DND-41 (cell line): ENCODE measurements around the gene DNAH1.
"Not testable (repeated sequence)": the region's sequence is repeated elsewhere in the genome, so short reads cannot be mapped to it uniquely, and the experiment has no call there.

Experiments
- ATAC-seq: fragments of 200-7000 bp; cut with Tn5 transposase; 3 replicates; pipeline ENCODE4 v1.9.1; 2021; ENCODE audit warnings: low read depth; ENCODE audit not compliant: insufficient read depth
- DNase-seq: peaks from one replicate; pipeline ENCODE4 v3.0.0-alpha.2; 2020
- H2AFZ ChIP-seq: 2 replicates; pipeline ENCODE4 v1.6.0; 2012; ENCODE audit warnings: low read depth, low read length
- H3K27ac ChIP-seq: 2 replicates; pipeline ENCODE4 v1.5.1; 2012; ENCODE audit warnings: low read length, inconsistent platforms
- H3K27me3 ChIP-seq: fragments of 200-600 bp; sonication (generic); 2 replicates; pipeline ENCODE4 v1.6.0; 2012; ENCODE audit warnings: low read length, mild to moderate bottlenecking, inconsistent platforms; ENCODE audit not compliant: insufficient read depth, poor library complexity
- H3K36me3 ChIP-seq: 2 replicates; pipeline ENCODE4 v1.5.1; 2012; ENCODE audit warnings: low read length, inconsistent platforms; ENCODE audit not compliant: insufficient read depth
- H3K4me1 ChIP-seq: 2 replicates; pipeline ENCODE4 v1.5.1; 2012; ENCODE audit warnings: mild to moderate bottlenecking, low read length; ENCODE audit not compliant: insufficient read depth
- H3K4me2 ChIP-seq: 2 replicates; pipeline ENCODE4 v1.6.0; 2012; ENCODE audit warnings: mild to moderate bottlenecking, moderate library complexity, low read length, inconsistent platforms; ENCODE audit not compliant: insufficient read depth
- H3K4me3 ChIP-seq, 2 experiments: fragments of 200-600 bp in 1 of 2; shearing (Covaris generic) in 1 of 2; 2 replicates each; pipeline ENCODE4 v1.5.1; 2012 to 2016; ENCODE audit warnings: inconsistent platforms in 2 of 2, low read length in 2 of 2, mild to moderate bottlenecking in 2 of 2, low read depth in 1 of 2, moderate library complexity in 1 of 2
- H3K79me2 ChIP-seq: 2 replicates; pipeline ENCODE4 v1.6.0; 2012; ENCODE audit warnings: low read length, inconsistent platforms; ENCODE audit not compliant: insufficient read depth
- H3K9ac ChIP-seq: 2 replicates; pipeline ENCODE4 v1.6.0; 2012; ENCODE audit warnings: low read depth, mild to moderate bottlenecking, inconsistent platforms, low read length, moderate library complexity
- H3K9me3 ChIP-seq: 2 replicates; pipeline ENCODE4 v1.5.1; 2012; ENCODE audit warnings: low read length, moderate library complexity, mild to moderate bottlenecking, inconsistent platforms; ENCODE audit not compliant: insufficient read depth, severe bottlenecking
- H4K20me1 ChIP-seq: 2 replicates; pipeline ENCODE4 v1.6.0; 2012; ENCODE audit warnings: low read length; ENCODE audit not compliant: insufficient read depth
- CTCF ChIP-seq: IDR thresholded peaks from 2 replicates; pipeline ENCODE4 v1.5.1; 2012; ENCODE audit warnings: borderline replicate concordance, low read length, moderate library complexity, mild to moderate bottlenecking; ENCODE audit not compliant: poor library complexity, severe bottlenecking; ENCODE audit errors: extremely low read depth
- EZH2 ChIP-seq: IDR thresholded peaks from 3 replicates; pipeline ENCODE4 v1.6.1; 2012; ENCODE audit warnings: borderline replicate concordance, low read depth, mild to moderate bottlenecking, moderate library complexity, low read length, inconsistent platforms; ENCODE audit not compliant: severe bottlenecking

The DNAH1 gene

DNA sequence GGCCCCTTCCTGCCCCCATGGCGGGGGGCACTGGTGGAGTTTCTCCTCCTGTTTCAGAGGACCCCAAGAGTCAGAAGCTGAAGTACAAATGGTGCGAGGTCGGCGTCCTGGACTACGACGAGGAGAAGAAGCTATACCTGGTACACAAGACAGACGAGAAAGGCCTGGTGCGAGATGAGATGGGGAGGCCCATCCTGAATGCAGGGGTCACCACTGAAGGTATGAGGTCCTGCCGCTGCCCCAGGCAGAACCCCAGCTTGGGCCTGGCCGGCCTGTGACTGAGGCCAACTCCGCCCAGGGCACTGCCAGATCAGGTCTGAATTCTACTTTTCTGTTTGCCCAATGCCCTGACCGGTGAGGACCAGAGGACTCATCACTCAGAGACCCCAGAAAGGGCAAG, 15.0 kb downstream of the DNAH1 start:
- Histone ChIP-seq H2AFZ (no peak overlapping the region), H3K4me3 (no peak overlapping the region), H3K36me3 (no peaks in the 10 kb centered on the region), H3K27ac (no peak overlapping the region), H3K27me3 (no peaks in the 10 kb centered on the region), H3K4me2 (no peak overlapping the region), H3K4me1 (no peaks in the 10 kb centered on the region), H3K9me3 (no peaks in the 10 kb centered on the region), H3K9ac (no peak overlapping the region), H4K20me1 (no peaks in the 10 kb centered on the region), H3K79me2 (no peaks in the 10 kb centered on the region)
- no peak for DNase-seq
- no peak for TF ChIP-seq CTCF
- TF ChIP-seq EZH2 = no peak
- ATAC-seq = no peak

- DNase-seq = no peak
- Histone ChIP-seq H3K27ac (no peak overlapping the region), H4K20me1 (no peaks in the 10 kb centered on the region), H3K36me3 (no peaks in the 10 kb centered on the region), H3K4me2 (no peak overlapping the region), H3K4me3 (no peak overlapping the region), H3K4me1 (no peaks in the 10 kb centered on the region), H3K9ac (no peak overlapping the region), H3K27me3 (no peaks in the 10 kb centered on the region), H3K79me2 (no peaks in the 10 kb centered on the region), H3K9me3 (no peaks in the 10 kb centered on the region), H2AFZ (no peak overlapping the region)
- TF ChIP-seq EZH2 = no peak
- no peak for ATAC-seq
Measured at GRCh38 chr3:52331906-52332305, 15.8 kb downstream of the DNAH1 start.

- H3K9ac ChIP-seq = no peak overlapping the region
- no peaks in the 10 kb centered on the region for H3K9me3 ChIP-seq
- H3K79me2 ChIP-seq = no peaks in the 10 kb centered on the region
- DNase-seq (no peak), ATAC-seq (no peak)
- no peak for TF ChIP-seq CTCF
- TF ChIP-seq EZH2 = no peak
- no peak overlapping the region for H2AFZ ChIP-seq
- no peaks in the 10 kb centered on the region for H3K4me1 ChIP-seq
- H3K36me3 ChIP-seq = no peaks in the 10 kb centered on the region
- H3K27me3 ChIP-seq = no peaks in the 10 kb centered on the region
- no peak overlapping the region for H3K27ac ChIP-seq
- no peaks in the 10 kb centered on the region for H4K20me1 ChIP-seq
- no peak overlapping the region for H3K4me2 ChIP-seq
- H3K4me3 ChIP-seq = no peak overlapping the region
Measured at GRCh38 chr3:52333869-52334557, 17.9 kb downstream of the DNAH1 start.

- not testable (repeated sequence) for H2AFZ ChIP-seq, H3K27me3 ChIP-seq, H3K9ac ChIP-seq, H3K4me2 ChIP-seq, ATAC-seq, H3K79me2 ChIP-seq, H3K9me3 ChIP-seq, H3K4me1 ChIP-seq, H3K36me3 ChIP-seq, DNase-seq, H3K4me3 ChIP-seq, H3K27ac ChIP-seq, H4K20me1 ChIP-seq
Measured at GRCh38 chr3:52338131-52338530, 22.0 kb downstream of the DNAH1 start.
